SH-SY5Y (cell line): ENCODE results near the gene LDB2.

Source experiments
- GATA2 ChIP-seq: IDR thresholded peaks from 2 replicates; pipeline ENCODE4 v1.6.1; 2011; ENCODE audit warnings: mild to moderate bottlenecking, low read depth, low read length
- GATA3 ChIP-seq: IDR thresholded peaks from 2 replicates; pipeline ENCODE4 v1.6.1; 2011; ENCODE audit warnings: low read depth, mild to moderate bottlenecking, low read length, moderate library complexity

DNA sequence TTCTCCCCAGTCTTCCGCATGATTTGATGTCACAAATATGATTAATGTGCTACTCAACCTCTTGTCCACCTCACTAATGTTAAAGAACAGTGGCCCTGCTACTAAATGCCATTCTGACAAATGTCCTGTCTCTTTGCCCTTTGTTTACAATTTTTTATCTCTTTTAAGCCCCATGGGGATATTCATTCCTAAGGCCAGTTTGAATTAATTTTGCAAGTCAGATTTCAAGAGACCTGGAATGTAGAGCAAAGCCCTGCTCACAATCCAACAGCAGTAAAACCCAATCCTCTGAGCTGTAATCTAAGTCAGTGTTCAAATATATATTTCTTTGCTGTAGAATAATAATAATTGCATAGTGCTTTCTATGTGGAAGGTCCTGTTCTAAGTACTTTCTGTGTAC, 81.2 kb downstream of the LDB2 start:
- TF ChIP-seq GATA2 (no peak), GATA3 (no peak)
